Type B pancreatic cell (in vitro differentiated cells): ENCODE data around the gene CD3E. TPM values are rescaled to one million over a fixed set of nuclear protein-coding genes. Genes with fewer than 3 reads are reported as not detected.

Source experiments
- DNase-seq: peaks from one replicate; pipeline ENCODE4 v3.0.0; 2021; ENCODE audit warnings: mixed read lengths; ENCODE audit not compliant: unreplicated experiment; ENCODE audit errors: extremely low spot score
- H3K27ac Mint-ChIP-seq: 2 replicates; pipeline ENCODE4 v1.8.0; 2021; ENCODE audit warnings: mild to moderate bottlenecking, mixed read lengths
- H3K27me3 Mint-ChIP-seq: 2 replicates; pipeline ENCODE4 v1.8.0; 2021; ENCODE audit warnings: mixed read lengths
- H3K36me3 Mint-ChIP-seq: 2 replicates; pipeline ENCODE4 v1.8.0; 2021; ENCODE audit warnings: mixed read lengths
- H3K4me1 Mint-ChIP-seq: one replicate; pipeline ENCODE4 v1.8.0; 2021; ENCODE audit warnings: mixed read lengths; ENCODE audit not compliant: unreplicated experiment
- H3K4me3 Mint-ChIP-seq: 2 replicates; pipeline ENCODE4 v1.8.0; 2021; ENCODE audit warnings: mild to moderate bottlenecking, mixed read lengths
- H3K9me3 Mint-ChIP-seq: 2 replicates; pipeline ENCODE4 v1.8.0; 2021; ENCODE audit warnings: mixed read lengths
- total RNA-seq: library from RNA; stranded (reverse); gene quantifications from 2 replicates; pipeline ENCODE4 v1.2.1, GENCODE V29; 2021; ENCODE audit warnings: low replicate concordance
- TF ChIP-seq, protein P1 (sequence below): fragments of 200-600 bp; sonication (generic); conservative IDR thresholded peaks from 2 replicates; pipeline ENCODE4 v1.5.0; 2021; ENCODE audit warnings: antibody characterized with exemption, mild to moderate bottlenecking

The CD3E gene
- total RNA-seq, 1 donor from 2014 or later: not detected

DNA sequence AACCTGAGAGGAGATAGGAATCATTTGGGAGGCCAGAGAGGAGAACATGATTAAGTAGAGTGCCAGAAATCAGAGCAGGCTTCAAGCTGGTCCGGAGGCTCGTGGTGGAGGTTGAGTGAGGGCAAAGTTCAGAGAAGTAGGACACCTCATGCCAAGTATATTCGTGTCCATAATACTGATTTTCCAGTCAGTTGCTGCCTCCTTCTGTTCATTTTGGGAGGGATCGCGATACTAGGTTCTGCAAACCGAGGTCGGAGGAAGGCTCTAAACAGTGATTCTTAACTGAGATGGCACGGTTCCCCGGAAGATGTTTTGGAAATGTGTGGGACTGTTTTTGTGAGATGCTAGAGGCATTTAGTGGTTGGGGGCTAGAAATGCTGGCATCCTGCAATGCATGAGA lies 13.6 kb upstream of the CD3E start:
- H3K36me3 Mint-ChIP-seq: no peaks in the 10 kb centered on the region
- H3K4me1 Mint-ChIP-seq: peaks cover 5% of the 10 kb centered on the region
- no peak for DNase-seq
- H3K27me3 Mint-ChIP-seq: peaks cover 22% of the 10 kb centered on the region
- H3K9me3 Mint-ChIP-seq: no peaks in the 10 kb centered on the region
- H3K27ac Mint-ChIP-seq: no peak overlapping the region
- TF ChIP-seq, protein P1, sequence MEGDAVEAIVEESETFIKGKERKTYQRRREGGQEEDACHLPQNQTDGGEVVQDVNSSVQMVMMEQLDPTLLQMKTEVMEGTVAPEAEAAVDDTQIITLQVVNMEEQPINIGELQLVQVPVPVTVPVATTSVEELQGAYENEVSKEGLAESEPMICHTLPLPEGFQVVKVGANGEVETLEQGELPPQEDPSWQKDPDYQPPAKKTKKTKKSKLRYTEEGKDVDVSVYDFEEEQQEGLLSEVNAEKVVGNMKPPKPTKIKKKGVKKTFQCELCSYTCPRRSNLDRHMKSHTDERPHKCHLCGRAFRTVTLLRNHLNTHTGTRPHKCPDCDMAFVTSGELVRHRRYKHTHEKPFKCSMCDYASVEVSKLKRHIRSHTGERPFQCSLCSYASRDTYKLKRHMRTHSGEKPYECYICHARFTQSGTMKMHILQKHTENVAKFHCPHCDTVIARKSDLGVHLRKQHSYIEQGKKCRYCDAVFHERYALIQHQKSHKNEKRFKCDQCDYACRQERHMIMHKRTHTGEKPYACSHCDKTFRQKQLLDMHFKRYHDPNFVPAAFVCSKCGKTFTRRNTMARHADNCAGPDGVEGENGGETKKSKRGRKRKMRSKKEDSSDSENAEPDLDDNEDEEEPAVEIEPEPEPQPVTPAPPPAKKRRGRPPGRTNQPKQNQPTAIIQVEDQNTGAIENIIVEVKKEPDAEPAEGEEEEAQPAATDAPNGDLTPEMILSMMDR: peak; percentile 40
- no peak overlapping the region for H3K4me3 Mint-ChIP-seq

DNA sequence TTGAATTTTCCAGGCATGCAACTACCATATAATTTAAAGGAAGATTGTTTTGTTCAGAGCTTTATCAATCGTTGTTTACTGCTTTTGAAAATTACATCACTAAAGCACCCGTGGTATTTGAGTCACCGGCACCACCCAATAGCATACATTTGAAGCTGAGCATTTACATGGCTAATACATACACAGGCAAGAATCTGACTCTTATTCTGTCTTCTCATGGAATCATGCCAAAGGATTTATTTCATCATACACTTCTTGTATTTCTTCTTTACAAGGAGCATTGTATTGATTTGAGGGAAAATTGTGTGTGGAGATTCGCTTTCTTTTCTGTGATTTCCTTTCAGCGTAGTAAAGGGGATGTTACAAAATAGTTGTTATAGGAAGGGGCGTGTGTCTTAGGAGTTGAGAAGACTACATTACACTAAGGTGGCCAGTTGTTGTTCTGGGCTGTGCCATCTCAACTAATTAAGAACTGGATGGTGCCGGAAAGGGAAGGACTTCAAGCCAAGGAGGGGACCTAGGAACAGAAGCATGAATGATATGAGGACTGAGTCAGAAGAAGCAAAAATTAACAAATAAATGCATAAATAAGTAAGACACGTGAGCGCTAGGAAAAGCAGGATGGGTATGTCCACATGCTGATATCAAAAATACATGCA lies 12.9 kb upstream of the CD3E start:
- Mint-ChIP-seq H3K27ac (no peak overlapping the region), H3K36me3 (no peaks in the 10 kb centered on the region), H3K4me1 (peaks cover 5% of the 10 kb centered on the region), H3K27me3 (peaks cover 22% of the 10 kb centered on the region), H3K4me3 (no peak overlapping the region), H3K9me3 (no peaks in the 10 kb centered on the region)
- DNase-seq: no peak
- TF ChIP-seq, protein P1: no peak

DNA sequence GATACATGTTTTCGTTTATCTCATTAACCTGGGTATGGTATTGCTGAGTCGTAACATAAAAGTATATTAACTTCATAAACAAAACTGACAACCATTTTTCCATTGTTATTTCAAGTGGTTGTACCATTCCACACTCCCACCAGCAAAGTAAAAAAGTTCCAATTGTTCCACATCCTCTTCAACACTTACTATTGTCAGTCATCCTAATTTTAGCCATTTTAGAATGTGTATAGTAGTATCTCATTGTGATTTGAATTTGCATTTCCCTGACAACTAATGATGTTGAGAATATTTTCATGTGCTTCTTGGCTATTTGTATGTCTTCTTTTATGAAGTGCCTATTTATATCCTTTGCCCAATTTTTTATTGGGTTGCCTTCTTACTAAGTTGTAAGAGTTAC lies 10.5 kb upstream of the CD3E start:
- peaks cover 22% of the 10 kb centered on the region for H3K27me3 Mint-ChIP-seq
- TF ChIP-seq, protein P1: no peak
- H3K27ac Mint-ChIP-seq: no peak overlapping the region
- no peaks in the 10 kb centered on the region for H3K36me3 Mint-ChIP-seq
- H3K4me3 Mint-ChIP-seq: no peak overlapping the region
- H3K4me1 Mint-ChIP-seq: peaks cover 5% of the 10 kb centered on the region
- DNase-seq: no peak
- no peaks in the 10 kb centered on the region for H3K9me3 Mint-ChIP-seq

DNA sequence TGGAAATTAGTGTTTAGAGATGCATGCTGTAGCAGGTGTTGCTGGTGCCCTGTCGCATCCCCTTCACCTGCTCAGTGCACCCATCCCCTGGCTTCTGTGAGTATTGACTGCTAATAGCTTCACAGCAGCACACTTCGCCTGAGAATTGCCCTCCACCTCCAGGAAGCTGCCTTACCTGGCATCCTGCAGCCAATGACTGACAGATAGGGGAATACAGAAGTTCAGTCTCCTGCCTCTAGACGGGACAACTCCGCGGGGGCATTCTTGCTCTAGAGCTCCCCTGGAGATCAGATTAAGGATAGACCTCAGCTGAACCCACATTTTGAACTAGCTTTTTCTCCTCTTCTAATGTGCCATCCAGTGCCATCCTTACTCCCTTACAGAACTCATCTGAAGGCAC lies 9.3 kb upstream of the CD3E start:
- no peak for DNase-seq
- peaks cover 21% of the 10 kb centered on the region for H3K27me3 Mint-ChIP-seq

DNA sequence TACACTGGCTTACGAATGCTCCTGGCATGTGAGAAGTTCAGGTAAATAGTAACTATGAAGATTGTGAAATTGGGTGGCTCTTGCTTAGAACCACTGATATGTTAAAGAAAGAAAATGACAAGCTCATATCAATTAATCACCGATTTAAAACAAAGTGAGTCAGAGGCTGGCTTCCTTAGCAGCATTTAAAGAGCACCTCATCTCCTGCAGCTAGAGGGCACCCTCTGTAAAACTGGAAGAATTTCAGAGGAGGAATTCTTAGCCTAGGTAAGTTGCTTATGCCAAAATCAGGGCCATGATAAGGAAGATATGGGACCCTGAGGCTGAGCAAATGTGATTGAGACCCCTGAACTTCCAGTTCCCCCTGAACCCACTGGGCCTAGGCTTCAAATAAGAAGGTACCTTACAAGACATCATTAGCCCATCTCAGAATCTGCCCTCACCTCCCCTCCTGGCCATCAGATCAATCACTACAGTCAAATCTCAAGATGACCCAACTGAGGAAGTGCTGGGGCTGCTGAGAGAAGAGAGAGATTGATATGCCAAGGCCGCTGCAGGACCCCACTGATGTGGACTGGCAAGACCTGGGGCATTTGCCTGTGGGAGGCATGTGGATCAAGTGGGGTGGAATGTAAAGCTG lies 8.6 kb upstream of the CD3E start:
- Mint-ChIP-seq H3K36me3 (no peaks in the 10 kb centered on the region), H3K9me3 (no peaks in the 10 kb centered on the region), H3K27me3 (peaks cover 28% of the 10 kb centered on the region), H3K4me1 (peaks cover 2% of the 10 kb centered on the region), H3K4me3 (no peak overlapping the region), H3K27ac (no peak overlapping the region)
- no peak for DNase-seq
- TF ChIP-seq, protein P1: peak; percentile 51

More for the DNA sequence above, 9.3 kb upstream of the CD3E start:
- TF ChIP-seq, protein P1: no peak
- no peaks in the 10 kb centered on the region for H3K36me3 Mint-ChIP-seq
- no peak overlapping the region for H3K27ac Mint-ChIP-seq
- no peak overlapping the region for H3K4me3 Mint-ChIP-seq
- H3K9me3 Mint-ChIP-seq: no peaks in the 10 kb centered on the region
- peaks cover 5% of the 10 kb centered on the region for H3K4me1 Mint-ChIP-seq
